HFFc6 (cell line): ENCODE data around the gene SUFU. TPM values are rescaled to one million over a fixed set of nuclear protein-coding genes. Genes with fewer than 3 reads are reported as not detected.
A peak's percentile ranks its signal among the peaks of the same experiment; 100 is the strongest.

ENCODE experiments used
- DNase-seq: peaks from one replicate; pipeline ENCODE4 v3.0.0-alpha.2; 2018
- H3K27ac Mint-ChIP-seq: 2 replicates; pipeline ENCODE4 v1.8.0; 2020; ENCODE audit warnings: mild to moderate bottlenecking, mixed read lengths
- H3K27me3 Mint-ChIP-seq: 2 replicates; pipeline ENCODE4 v1.8.0; 2021; ENCODE audit warnings: mild to moderate bottlenecking, moderate library complexity, mixed read lengths; ENCODE audit not compliant: insufficient read depth
- H3K36me3 Mint-ChIP-seq: 2 replicates; pipeline ENCODE4 v1.8.0; 2021; ENCODE audit warnings: low read depth, mixed read lengths
- H3K4me1 Mint-ChIP-seq: 2 replicates; pipeline ENCODE4 v1.8.0; 2020; ENCODE audit warnings: low read depth, mixed read lengths
- H3K4me3 Mint-ChIP-seq: 2 replicates; pipeline ENCODE4 v1.8.0; 2020; ENCODE audit warnings: mild to moderate bottlenecking, moderate library complexity, mixed read lengths
- H3K9me3 Mint-ChIP-seq: 2 replicates; pipeline ENCODE4 v1.8.0; 2020; ENCODE audit warnings: mild to moderate bottlenecking, mixed read lengths
- CTCF ChIP-seq: fragments of 200-600 bp; sonication (generic); IDR thresholded peaks from 2 replicates; pipeline ENCODE4 v1.5.0; 2021; ENCODE audit warnings: antibody characterized with exemption, mild to moderate bottlenecking
- total RNA-seq, 6 experiments: library from RNA; stranded (reverse); fragmentation: NEBNext Ultra II Directional; extraction: Animal tissue kit (Norgen Biotek cat#: 25700); gene quantifications; 2 replicates in 1 of 6; 3 replicates in 5 of 6; pipeline ENCODE4 v1.2.3, GENCODE V29; 2021

The SUFU gene
- total RNA-seq, 6 experiments from 2014 or later, result 12.8 to 16.8 (median 15.2) TPM

GRCh38 chr10:102626026-102626685 lies 122.4 kb downstream of the SUFU start:
- no peak for DNase-seq
- H3K36me3 Mint-ChIP-seq, result peaks cover 17% of the 10 kb centered on the region
- peaks cover 2% of the 10 kb centered on the region for H3K27me3 Mint-ChIP-seq
- H3K9me3 Mint-ChIP-seq, result peaks cover 6% of the 10 kb centered on the region; the same call in 1 of the 2 replicates
- TF ChIP-seq CTCF, result no peak
- H3K27ac Mint-ChIP-seq, result peak overlapping the region; percentile 65
- peaks cover 72% of the 10 kb centered on the region for H3K4me1 Mint-ChIP-seq
- no peak overlapping the region for H3K4me3 Mint-ChIP-seq

GRCh38 chr10:102627291-102627735 lies 123.5 kb downstream of the SUFU start:
- H3K36me3 Mint-ChIP-seq, result peaks cover 17% of the 10 kb centered on the region
- TF ChIP-seq CTCF, result no peak
- H3K9me3 Mint-ChIP-seq, result peaks cover 6% of the 10 kb centered on the region; the same call in 1 of the 2 replicates
- DNase-seq, result no peak
- peaks cover 2% of the 10 kb centered on the region for H3K27me3 Mint-ChIP-seq
- peak overlapping the region; percentile 96 for H3K27ac Mint-ChIP-seq
- peaks cover 75% of the 10 kb centered on the region for H3K4me1 Mint-ChIP-seq
- H3K4me3 Mint-ChIP-seq, result peak overlapping the region; percentile 25

DNA sequence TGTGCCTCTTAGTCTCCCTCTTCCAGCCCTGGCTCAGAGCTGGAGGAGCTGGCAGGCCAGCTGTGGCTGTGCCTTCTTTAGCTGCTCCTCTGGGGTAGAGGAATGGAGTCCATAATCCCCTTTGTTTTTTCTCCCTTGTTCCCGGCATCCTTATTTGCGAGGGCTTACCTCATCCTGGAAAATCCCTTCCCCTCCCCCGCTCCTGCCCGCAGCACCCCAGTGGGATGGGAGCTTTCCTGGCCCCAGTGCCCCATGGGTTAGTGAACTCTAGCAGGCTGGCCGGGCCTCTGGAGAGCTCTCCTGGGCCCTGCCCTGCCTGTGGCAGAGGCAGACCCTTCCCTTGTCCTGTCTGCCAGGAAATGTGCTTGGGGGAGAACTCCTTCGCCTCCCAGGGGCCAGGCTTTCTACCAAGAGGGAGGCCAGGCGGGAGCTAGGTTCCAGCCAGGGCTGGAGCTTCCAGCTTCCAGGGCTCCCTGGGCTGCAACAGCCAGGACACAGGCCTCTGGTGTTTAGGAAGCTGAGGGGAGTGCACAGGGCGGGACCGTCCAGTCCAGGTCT lies 124.0 kb downstream of the SUFU start:
- TF ChIP-seq CTCF, result no peak
- H3K27ac Mint-ChIP-seq, result peak overlapping the region; percentile 96
- peaks cover 80% of the 10 kb centered on the region for H3K4me1 Mint-ChIP-seq
- H3K4me3 Mint-ChIP-seq, result peak overlapping the region; percentile 25
- H3K9me3 Mint-ChIP-seq, result peaks cover 6% of the 10 kb centered on the region; the same call in 1 of the 2 replicates
- H3K27me3 Mint-ChIP-seq, result peaks cover 2% of the 10 kb centered on the region
- peak; percentile 36 for DNase-seq
- peaks cover 17% of the 10 kb centered on the region for H3K36me3 Mint-ChIP-seq

DNA sequence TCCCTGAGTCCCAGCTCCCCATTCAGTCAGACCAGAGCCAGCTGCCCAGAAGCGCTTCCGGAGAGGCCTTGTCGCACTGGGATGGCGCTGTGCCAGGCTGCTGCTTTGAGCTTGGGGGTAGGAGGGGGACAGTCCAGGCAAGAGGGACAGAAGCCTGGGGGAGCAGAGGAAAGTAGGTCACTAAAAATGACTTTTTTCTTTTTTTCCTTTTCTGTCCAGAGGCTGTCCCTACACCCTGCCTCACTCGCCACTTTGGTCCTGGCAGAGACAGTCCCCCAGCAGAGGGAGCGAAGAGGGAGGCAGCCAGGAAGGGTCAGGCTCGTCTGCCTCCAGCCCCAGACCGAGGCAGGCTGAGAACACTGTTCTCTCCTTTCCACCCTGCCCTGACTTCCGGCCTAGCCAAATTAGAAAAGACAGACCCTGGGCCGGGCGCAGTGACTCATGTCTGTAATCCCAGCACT lies 124.7 kb downstream of the SUFU start:
- Mint-ChIP-seq H3K9me3 (peaks cover 6% of the 10 kb centered on the region; the same call in 1 of the 2 replicates), H3K4me1 (peaks cover 87% of the 10 kb centered on the region), H3K36me3 (peaks cover 11% of the 10 kb centered on the region), H3K4me3 (peak overlapping the region; percentile 39; the same call in 1 of the 2 replicates), H3K27me3 (peaks cover 2% of the 10 kb centered on the region), H3K27ac (peak overlapping the region; percentile 96)
- TF ChIP-seq CTCF, result no peak; the same call in 1 of the 2 replicates
- no peak for DNase-seq

DNA sequence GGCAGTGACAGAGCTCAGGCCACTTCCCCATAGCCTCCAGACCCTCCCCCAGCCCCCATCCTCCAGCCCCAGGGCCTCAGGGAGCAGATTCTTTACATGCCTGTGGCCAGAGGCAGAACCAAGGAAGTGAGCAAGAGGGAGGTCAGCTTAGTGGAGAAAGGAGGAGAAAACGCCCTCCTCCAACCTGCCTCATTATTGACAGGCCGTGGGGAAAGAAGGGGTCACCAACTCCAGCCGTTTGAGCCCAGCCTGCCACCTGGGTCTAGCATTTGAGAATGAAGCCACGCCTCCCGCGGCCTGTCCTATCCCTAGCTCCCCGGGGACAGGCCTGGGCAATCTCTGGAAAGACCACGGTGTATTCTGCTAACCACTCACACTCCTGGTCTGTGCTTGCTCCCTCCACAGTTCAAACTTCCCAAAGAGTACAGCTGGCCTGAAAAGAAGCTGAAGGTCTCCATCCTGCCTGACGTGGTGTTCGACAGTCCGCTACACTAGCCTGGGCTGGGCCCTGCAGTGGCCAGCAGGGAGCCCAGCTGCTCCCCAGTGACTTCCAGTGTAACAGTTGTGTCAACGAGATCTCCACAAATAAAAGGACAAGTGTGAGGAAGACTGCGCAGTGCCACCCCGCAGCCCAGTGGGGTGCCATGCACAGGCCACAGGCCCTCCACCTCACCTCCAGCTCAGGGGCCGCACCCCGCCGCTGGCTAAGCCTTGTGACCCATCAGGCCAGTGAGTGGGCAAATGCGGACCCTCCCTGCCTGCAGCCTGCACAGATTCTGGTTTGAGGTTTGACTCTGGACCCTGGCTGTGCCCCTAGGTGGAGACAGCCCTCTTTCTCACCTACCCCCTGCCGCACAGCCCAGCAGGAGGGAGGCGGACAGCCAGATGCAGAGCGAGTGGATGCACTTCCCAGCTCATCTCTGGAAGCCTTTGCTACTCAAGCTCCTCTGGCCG lies 126.2 kb downstream of the SUFU start:
- TF ChIP-seq CTCF, result peak; percentile 25; the same call in 1 of the 2 replicates
- Mint-ChIP-seq H3K4me3 (peak overlapping the region; percentile 45), H3K27me3 (peaks cover 2% of the 10 kb centered on the region), H3K36me3 (peaks cover under 1% of the 10 kb centered on the region; the same call in 1 of the 2 replicates), H3K27ac (peak overlapping the region; percentile 96), H3K9me3 (no peaks in the 10 kb centered on the region), H3K4me1 (peaks cover 97% of the 10 kb centered on the region)
- DNase-seq, result peak; percentile 84
